NAMALWA (cell line): Measurements from ENCODE around the gene ARHGEF12.

ENCODE experiments used
- DNase-seq: peaks from one replicate; pipeline ENCODE4 v3.0.0-alpha.2; 2015; ENCODE audit warnings: low spot score

The ARHGEF12 gene

GRCh38 chr11:120388261-120388660 lies 52.0 kb downstream of the ARHGEF12 start:
- no peak for DNase-seq

GRCh38 chr11:120389693-120390584 lies 53.7 kb downstream of the ARHGEF12 start:
- DNase-seq: no peak

GRCh38 chr11:120390585-120390922 lies 54.3 kb downstream of the ARHGEF12 start:
- no peak for DNase-seq

- DNase-seq: no peak
Measured at GRCh38 chr11:120391292-120391691, 55.1 kb downstream of the ARHGEF12 start.

- no peak for DNase-seq
Measured at GRCh38 chr11:120391854-120392253, 55.6 kb downstream of the ARHGEF12 start.

GRCh38 chr11:120392314-120392713 lies 56.1 kb downstream of the ARHGEF12 start:
- DNase-seq: no peak

GRCh38 chr11:120392793-120393192 lies 56.6 kb downstream of the ARHGEF12 start:
- DNase-seq: no peak

GRCh38 chr11:120394119-120394518 lies 57.9 kb downstream of the ARHGEF12 start:
- DNase-seq: no peak

- DNase-seq: no peak
Measured at GRCh38 chr11:120395778-120396177, 59.6 kb downstream of the ARHGEF12 start.

- DNase-seq: no peak
Measured at GRCh38 chr11:120398132-120398531, 61.9 kb downstream of the ARHGEF12 start.

GRCh38 chr11:120399307-120399706 lies 63.1 kb downstream of the ARHGEF12 start:
- no peak for DNase-seq

GRCh38 chr11:120400564-120401364 lies 64.6 kb downstream of the ARHGEF12 start:
- no peak for DNase-seq

GRCh38 chr11:120401506-120401905 lies 65.3 kb downstream of the ARHGEF12 start:
- DNase-seq: no peak

- DNase-seq: no peak
Measured at GRCh38 chr11:120403966-120404365, 67.8 kb downstream of the ARHGEF12 start.

- DNase-seq: no peak
Measured at GRCh38 chr11:120404495-120404894, 68.3 kb downstream of the ARHGEF12 start.

GRCh38 chr11:120409655-120410054 lies 73.4 kb downstream of the ARHGEF12 start:
- DNase-seq: no peak

- DNase-seq: no peak
Measured at GRCh38 chr11:120410622-120411380, 74.6 kb downstream of the ARHGEF12 start.

- no peak for DNase-seq
Measured at GRCh38 chr11:120413480-120413879, 77.3 kb downstream of the ARHGEF12 start.

- DNase-seq: no peak
Measured at GRCh38 chr11:120420572-120420971, 84.4 kb downstream of the ARHGEF12 start.

GRCh38 chr11:120424185-120424969 lies 88.2 kb downstream of the ARHGEF12 start:
- no peak for DNase-seq

GRCh38 chr11:120424970-120425332 lies 88.7 kb downstream of the ARHGEF12 start:
- no peak for DNase-seq

GRCh38 chr11:120425527-120425926 lies 89.3 kb downstream of the ARHGEF12 start:
- no peak for DNase-seq
